Ramos (cell line): ENCODE data around the gene BMPR1A.

ENCODE experiments used
- in situ Hi-C: fragments of 300-500 bp; cut with MboI; formaldehyde crosslinking; loops from one replicate; pipeline ENCODE4 v1.14.3; 2022; ENCODE audit warnings: low sequenced_read_pairs; ENCODE audit not compliant: unreplicated experiment

Gene BMPR1A

GRCh38 chr10:86960003-86960862, 203.8 kb downstream of the BMPR1A start:
- in situ Hi-C loops, result no loop called here

GRCh38 chr10:86960863-86961434, 204.5 kb downstream of the BMPR1A start:
- in situ Hi-C loops, result no loop called here

GRCh38 chr10:86961481-86962091, 205.2 kb downstream of the BMPR1A start:
- in situ Hi-C loops, result no loop called here

GRCh38 chr10:86962136-86962980, 205.9 kb downstream of the BMPR1A start:
- in situ Hi-C loops, result no loop called here

GRCh38 chr10:86962981-86963310, 206.5 kb downstream of the BMPR1A start:
- in situ Hi-C loops, result no loop called here

- in situ Hi-C loops, result no loop called here
These were observed 207.0 kb downstream of the BMPR1A start for GRCh38 chr10:86963341-86963919.

GRCh38 chr10:86964061-86964846, 207.8 kb downstream of the BMPR1A start:
- in situ Hi-C loops, result no loop called here

- in situ Hi-C loops, result no loop called here
These were observed 208.4 kb downstream of the BMPR1A start for GRCh38 chr10:86964847-86965190.

- in situ Hi-C loops, result no loop called here
These were observed 209.7 kb downstream of the BMPR1A start for GRCh38 chr10:86965986-86966654.

GRCh38 chr10:86967481-86967941, 211.1 kb downstream of the BMPR1A start:
- in situ Hi-C loops, result no loop called here

- in situ Hi-C loops, result no loop called here
These were observed 212.0 kb downstream of the BMPR1A start, which contains the start of gene ADIRF for GRCh38 chr10:86968271-86968993. ADIRF (plus strand) TSS chr10:86968482; CDS start chr10:86968545, 63 bp downstream.

- in situ Hi-C loops, result no loop called here
These were observed 212.6 kb downstream of the BMPR1A start for GRCh38 chr10:86968994-86969355.

GRCh38 chr10:86969421-86970041, 213.1 kb downstream of the BMPR1A start:
- in situ Hi-C loops, result no loop called here

GRCh38 chr10:86970162-86970981, 214.0 kb downstream of the BMPR1A start:
- in situ Hi-C loops, result no loop called here

GRCh38 chr10:86970982-86971231, 214.5 kb downstream of the BMPR1A start:
- in situ Hi-C loops, result no loop called here

- in situ Hi-C loops, result no loop called here
These were observed 215.0 kb downstream of the BMPR1A start for GRCh38 chr10:86971232-86971991.
